ENCODE data around the gene PRKAG3. TPM values are rescaled to one million over a fixed set of nuclear protein-coding genes. Genes with fewer than 3 reads are reported as not detected.
A peak's percentile ranks its signal among the peaks of the same experiment; 100 is the strongest.

Gene PRKAG3
- total and polyA plus RNA-seq, 9 of the 15 experiments (the other 6 are each of a cell fraction or from before 2014, with no cell fraction given): not detected

- ChIA-PET POLR2A (no interaction called here), CTCF (ENCODE audit: low intra/inter-chr PET ratio) (interaction anchor here (0.6 to 1.3 kb wide), 5 partner anchors 22 to 307 kb away, joined by 3 to 5 read pairs (median 4); no protein-coding TSS in a partner anchor)
- Histone ChIP-seq H3K27me3 (ENCODE audit: control insufficient read depth in 2 of 2, insufficient read depth in 2 of 2, low read length in 2 of 2) (peaks cover 3 to 32% of the 10 kb centered on the region in 2 experiments; a peak in 3 of 5 replicates), H3K4me2 (ENCODE audit: insufficient read depth, low read length) (no peak overlapping the region), H3K9me1 (ENCODE audit: control insufficient read depth, insufficient read depth, low read length) (no peaks in the 10 kb centered on the region), H3K9me3 (replicated peaks; ENCODE audit: control insufficient read depth, insufficient read depth, low read depth, low read length) (no peaks in the 10 kb centered on the region), H2AFZ (ENCODE audit: low read depth, low read length) (no peak overlapping the region), H3K36me3 (ENCODE audit: control insufficient read depth, insufficient read depth, low read length) (no peaks in the 10 kb centered on the region), H3K4me1 (replicated peaks in 1 of 2; ENCODE audit: control insufficient read depth in 2 of 2, insufficient read depth in 2 of 2, low read length in 2 of 2) (peaks cover 0 to 22% of the 10 kb centered on the region in 2 experiments; a peak in 3 of 5 replicates), H3K79me2 (ENCODE audit: control insufficient read depth, insufficient read depth, low read length) (no peaks in the 10 kb centered on the region), H3K9ac (ENCODE audit: insufficient read depth in 1 of 2, low read depth in 2 of 2, low read length in 2 of 2) (no peak overlapping the region), H3K4me3 (no peak overlapping the region), H4K20me1 (replicated peaks; ENCODE audit: control insufficient read depth, insufficient read depth, low read length) (peaks cover 3% of the 10 kb centered on the region; the same call in 1 of the 2 replicates), H3K27ac (ENCODE audit: extremely low read depth, low read depth, low read length) (no peak overlapping the region)
- in situ Hi-C loops (cut with MboI) (no loop called here), intact Hi-C loops (cut with micrococcal nuclease) (loop anchor here (1.0 to 5.0 kb wide), 2 partner anchors 23 to 102 kb away; no protein-coding TSS in a partner anchor)
- DNase-seq (ENCODE audit: extremely low read depth in 1 of 4, low spot score in 3 of 4) (peak in 1 of 4 experiments; percentile 21), FAIRE-seq (no peak), ATAC-seq (no peak)
- WGBS (ENCODE audit: insufficient coverage, low coverage, missing lambda C conversion rate): 0% methylated on average over 2 of the region's 2 CpGs
- BruUV-seq (replicated peaks): no TSS peak
- TF ChIP-seq MCM2 (IDR thresholded peaks at IDR 0.05; ENCODE audit: low read depth) (no peak), CBFA2T2 (conservative IDR thresholded peaks at IDR 0.05) (peak; percentile 53; the same call in 1 of the 2 replicates), ARID1B (IDR thresholded peaks at IDR 0.05) (peak; percentile 63), ZNF609 (CRISPR knock-in tag; IDR thresholded peaks at IDR 0.05; ENCODE audit: borderline replicate concordance) (no peak), MEIS2 (IDR thresholded peaks at IDR 0.05; ENCODE audit: partially characterized antibody) (peak; percentile 46), HINFP (tag; conservative IDR thresholded peaks at IDR 0.05; ENCODE audit: low read depth) (no peak), SOX6 (IDR thresholded peaks at IDR 0.05) (peak; percentile 90), TAL1 (IDR thresholded peaks at IDR 0.05) (peak; percentile 56), FOXO4 (CRISPR knock-in tag; IDR thresholded peaks at IDR 0.05) (no peak), NCOA6 (IDR thresholded peaks at IDR 0.05) (no peak), CBFA2T3 (IDR thresholded peaks at IDR 0.05) (peak; percentile 76), TCF3 (CRISPR knock-in tag; IDR thresholded peaks at IDR 0.05) (peak; percentile 65), MTA2 (IDR thresholded peaks at IDR 0.05; ENCODE audit: low read depth) (0 out of 2 replicates have a peak, but pooled peaks have one; percentile 24)
These were observed 44.2 kb upstream of the PRKAG3 start for GRCh38 chr2:218875692-218876246.

Measured in K562 (cell line).